GM23338 (cell line): ENCODE results near the gene PRKCH.

Experiments
- CREB1 ChIP-seq: fragments of 250-450 bp; sonication (Bioruptor Pico); IDR thresholded peaks from 2 replicates; pipeline ENCODE4 v1.5.0; 2020; ENCODE audit warnings: low read depth, mild to moderate bottlenecking, moderate library complexity
- EZH2 ChIP-seq: fragments of 200-600 bp; sonication (generic); IDR thresholded peaks from one replicate; pipeline ENCODE4 v1.8.0; 2017; ENCODE audit warnings: antibody characterized with exemption, mild to moderate bottlenecking, low read depth; ENCODE audit not compliant: unreplicated experiment
- EZH2phosphoT487 ChIP-seq: fragments of 200-600 bp; sonication (generic); IDR thresholded peaks from one replicate; pipeline ENCODE4 v1.8.1; 2018; ENCODE audit warnings: antibody characterized with exemption; ENCODE audit not compliant: unreplicated experiment
- JUNB ChIP-seq: IDR thresholded peaks from one replicate; pipeline ENCODE4 v1.6.1; 2016; ENCODE audit warnings: antibody characterized with exemption; ENCODE audit not compliant: unreplicated experiment
- POLR2AphosphoS5 ChIP-seq: IDR thresholded peaks from 2 replicates; pipeline ENCODE4 v1.6.1; 2016; ENCODE audit warnings: antibody characterized with exemption, low read depth
- REST ChIP-seq: IDR thresholded peaks from one replicate; pipeline ENCODE4 v1.6.1; 2018; ENCODE audit warnings: antibody characterized with exemption; ENCODE audit not compliant: unreplicated experiment
- ZNF114 ChIP-seq: fragments of 250-450 bp; sonication (Bioruptor Pico); IDR thresholded peaks from 2 replicates; pipeline ENCODE4 v1.5.0; 2020; ENCODE audit warnings: mild to moderate bottlenecking, moderate library complexity
- ZNF331 ChIP-seq: fragments of 250-450 bp; sonication (Bioruptor Pico); IDR thresholded peaks from 2 replicates; pipeline ENCODE4 v1.5.0; 2020; ENCODE audit warnings: low read depth, mild to moderate bottlenecking, moderate library complexity
- TF ChIP-seq, protein P1 (sequence below), 2 experiments: fragments of 200-600 bp in 1 of 2; sonication (generic) in 1 of 2; conservative IDR thresholded peaks; 2 replicates each; pipeline versions ENCODE4 v1.5.1 to v1.6.1; 2016 to 2017; ENCODE audit warnings: antibody characterized with exemption in 2 of 2, low read depth in 2 of 2, mild to moderate bottlenecking in 2 of 2, moderate library complexity in 1 of 2
- TF ChIP-seq, protein P2 (sequence below): fragments of 250-450 bp; sonication (Bioruptor Pico); IDR thresholded peaks from 2 replicates; pipeline ENCODE4 v1.5.0; 2020; ENCODE audit warnings: mild to moderate bottlenecking, moderate library complexity

DNA sequence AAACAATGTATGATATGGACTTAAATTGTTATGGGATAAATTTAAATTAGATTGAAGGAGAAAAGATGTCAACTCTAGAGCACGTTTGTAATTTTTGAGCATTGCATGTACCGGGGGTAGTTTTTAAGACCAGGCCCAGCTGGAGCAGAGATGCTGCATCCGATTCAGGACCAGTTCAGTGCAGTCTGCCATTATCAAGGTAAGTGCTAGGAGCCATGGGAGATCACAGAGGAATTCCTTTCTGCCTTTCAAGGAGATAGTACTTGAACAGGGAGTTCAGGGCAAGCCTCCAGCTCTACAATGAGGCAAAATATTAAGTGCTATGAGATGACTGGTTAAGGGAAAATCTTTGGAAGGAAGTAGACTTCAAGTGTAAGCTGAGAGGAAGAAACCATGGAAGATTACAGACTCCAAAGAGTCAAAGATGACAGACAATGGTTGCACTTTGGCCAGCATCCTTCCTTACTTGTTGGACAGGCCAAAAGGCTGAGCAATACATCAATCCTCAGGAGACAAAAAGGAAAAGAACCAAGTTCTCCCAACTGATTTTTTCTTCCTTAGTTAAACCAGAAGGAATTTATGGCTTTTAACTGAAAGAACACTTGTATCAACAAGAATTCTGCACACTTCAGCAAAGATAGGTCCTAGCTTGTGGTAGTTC lies 260.7 kb downstream of the PRKCH start:
- TF ChIP-seq, protein P1, sequence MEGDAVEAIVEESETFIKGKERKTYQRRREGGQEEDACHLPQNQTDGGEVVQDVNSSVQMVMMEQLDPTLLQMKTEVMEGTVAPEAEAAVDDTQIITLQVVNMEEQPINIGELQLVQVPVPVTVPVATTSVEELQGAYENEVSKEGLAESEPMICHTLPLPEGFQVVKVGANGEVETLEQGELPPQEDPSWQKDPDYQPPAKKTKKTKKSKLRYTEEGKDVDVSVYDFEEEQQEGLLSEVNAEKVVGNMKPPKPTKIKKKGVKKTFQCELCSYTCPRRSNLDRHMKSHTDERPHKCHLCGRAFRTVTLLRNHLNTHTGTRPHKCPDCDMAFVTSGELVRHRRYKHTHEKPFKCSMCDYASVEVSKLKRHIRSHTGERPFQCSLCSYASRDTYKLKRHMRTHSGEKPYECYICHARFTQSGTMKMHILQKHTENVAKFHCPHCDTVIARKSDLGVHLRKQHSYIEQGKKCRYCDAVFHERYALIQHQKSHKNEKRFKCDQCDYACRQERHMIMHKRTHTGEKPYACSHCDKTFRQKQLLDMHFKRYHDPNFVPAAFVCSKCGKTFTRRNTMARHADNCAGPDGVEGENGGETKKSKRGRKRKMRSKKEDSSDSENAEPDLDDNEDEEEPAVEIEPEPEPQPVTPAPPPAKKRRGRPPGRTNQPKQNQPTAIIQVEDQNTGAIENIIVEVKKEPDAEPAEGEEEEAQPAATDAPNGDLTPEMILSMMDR (conservative IDR thresholded peaks at IDR 0.05; ENCODE audit: low read depth in 2 of 2), result no peak
- TF ChIP-seq POLR2AphosphoS5, result no peak
- no peak for TF ChIP-seq ZNF331 (CRISPR knock-in tag)
- no peak for TF ChIP-seq EZH2
- no peak for TF ChIP-seq ZNF114 (CRISPR knock-in tag)
- no peak for TF ChIP-seq JUNB
- no peak for TF ChIP-seq CREB1 (CRISPR knock-in tag)
- no peak for TF ChIP-seq EZH2phosphoT487
- no peak for TF ChIP-seq REST
- TF ChIP-seq, protein P2, sequence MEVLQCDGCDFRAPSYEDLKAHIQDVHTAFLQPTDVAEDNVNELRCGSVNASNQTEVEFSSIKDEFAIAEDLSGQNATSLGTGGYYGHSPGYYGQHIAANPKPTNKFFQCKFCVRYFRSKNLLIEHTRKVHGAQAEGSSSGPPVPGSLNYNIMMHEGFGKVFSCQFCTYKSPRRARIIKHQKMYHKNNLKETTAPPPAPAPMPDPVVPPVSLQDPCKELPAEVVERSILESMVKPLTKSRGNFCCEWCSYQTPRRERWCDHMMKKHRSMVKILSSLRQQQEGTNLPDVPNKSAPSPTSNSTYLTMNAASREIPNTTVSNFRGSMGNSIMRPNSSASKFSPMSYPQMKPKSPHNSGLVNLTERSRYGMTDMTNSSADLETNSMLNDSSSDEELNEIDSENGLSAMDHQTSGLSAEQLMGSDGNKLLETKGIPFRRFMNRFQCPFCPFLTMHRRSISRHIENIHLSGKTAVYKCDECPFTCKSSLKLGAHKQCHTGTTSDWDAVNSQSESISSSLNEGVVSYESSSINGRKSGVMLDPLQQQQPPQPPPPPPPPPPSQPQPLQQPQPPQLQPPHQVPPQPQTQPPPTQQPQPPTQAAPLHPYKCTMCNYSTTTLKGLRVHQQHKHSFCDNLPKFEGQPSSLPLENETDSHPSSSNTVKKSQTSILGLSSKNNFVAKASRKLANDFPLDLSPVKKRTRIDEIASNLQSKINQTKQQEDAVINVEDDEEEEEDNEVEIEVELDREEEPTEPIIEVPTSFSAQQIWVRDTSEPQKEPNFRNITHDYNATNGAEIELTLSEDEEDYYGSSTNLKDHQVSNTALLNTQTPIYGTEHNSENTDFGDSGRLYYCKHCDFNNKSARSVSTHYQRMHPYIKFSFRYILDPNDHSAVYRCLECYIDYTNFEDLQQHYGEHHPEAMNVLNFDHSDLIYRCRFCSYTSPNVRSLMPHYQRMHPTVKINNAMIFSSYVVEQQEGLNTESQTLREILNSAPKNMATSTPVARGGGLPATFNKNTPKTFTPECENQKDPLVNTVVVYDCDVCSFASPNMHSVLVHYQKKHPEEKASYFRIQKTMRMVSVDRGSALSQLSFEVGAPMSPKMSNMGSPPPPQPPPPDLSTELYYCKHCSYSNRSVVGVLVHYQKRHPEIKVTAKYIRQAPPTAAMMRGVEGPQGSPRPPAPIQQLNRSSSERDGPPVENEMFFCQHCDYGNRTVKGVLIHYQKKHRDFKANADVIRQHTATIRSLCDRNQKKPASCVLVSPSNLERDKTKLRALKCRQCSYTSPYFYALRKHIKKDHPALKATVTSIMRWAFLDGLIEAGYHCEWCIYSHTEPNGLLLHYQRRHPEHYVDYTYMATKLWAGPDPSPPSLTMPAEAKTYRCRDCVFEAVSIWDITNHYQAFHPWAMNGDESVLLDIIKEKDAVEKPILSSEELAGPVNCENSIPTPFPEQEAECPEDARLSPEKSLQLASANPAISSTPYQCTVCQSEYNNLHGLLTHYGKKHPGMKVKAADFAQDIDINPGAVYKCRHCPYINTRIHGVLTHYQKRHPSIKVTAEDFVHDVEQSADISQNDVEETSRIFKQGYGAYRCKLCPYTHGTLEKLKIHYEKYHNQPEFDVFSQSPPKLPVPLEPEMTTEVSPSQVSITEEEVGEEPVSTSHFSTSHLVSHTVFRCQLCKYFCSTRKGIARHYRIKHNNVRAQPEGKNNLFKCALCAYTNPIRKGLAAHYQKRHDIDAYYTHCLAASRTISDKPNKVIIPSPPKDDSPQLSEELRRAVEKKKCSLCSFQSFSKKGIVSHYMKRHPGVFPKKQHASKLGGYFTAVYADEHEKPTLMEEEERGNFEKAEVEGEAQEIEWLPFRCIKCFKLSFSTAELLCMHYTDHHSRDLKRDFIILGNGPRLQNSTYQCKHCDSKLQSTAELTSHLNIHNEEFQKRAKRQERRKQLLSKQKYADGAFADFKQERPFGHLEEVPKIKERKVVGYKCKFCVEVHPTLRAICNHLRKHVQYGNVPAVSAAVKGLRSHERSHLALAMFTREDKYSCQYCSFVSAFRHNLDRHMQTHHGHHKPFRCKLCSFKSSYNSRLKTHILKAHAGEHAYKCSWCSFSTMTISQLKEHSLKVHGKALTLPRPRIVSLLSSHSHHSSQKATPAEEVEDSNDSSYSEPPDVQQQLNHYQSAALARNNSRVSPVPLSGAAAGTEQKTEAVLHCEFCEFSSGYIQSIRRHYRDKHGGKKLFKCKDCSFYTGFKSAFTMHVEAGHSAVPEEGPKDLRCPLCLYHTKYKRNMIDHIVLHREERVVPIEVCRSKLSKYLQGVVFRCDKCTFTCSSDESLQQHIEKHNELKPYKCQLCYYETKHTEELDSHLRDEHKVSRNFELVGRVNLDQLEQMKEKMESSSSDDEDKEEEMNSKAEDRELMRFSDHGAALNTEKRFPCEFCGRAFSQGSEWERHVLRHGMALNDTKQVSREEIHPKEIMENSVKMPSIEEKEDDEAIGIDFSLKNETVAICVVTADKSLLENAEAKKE (CRISPR knock-in tag), result no peak
